Daoy (cell line): ENCODE measurements around the gene RABL2A. TPM values are rescaled to one million over a fixed set of nuclear protein-coding genes. Genes with fewer than 3 reads are reported as not detected.
"Not testable (repeated sequence)": the region's sequence is repeated elsewhere in the genome, so short reads cannot be mapped to it uniquely, and the experiment has no call there.

Experiments used
- DNase-seq: peaks from one replicate; pipeline ENCODE4 v3.0.0-alpha.2; 2015; ENCODE audit warnings: low read depth
- total RNA-seq: library from RNA; depleted of rRNA; stranded (reverse); fragments of >200 nt; shearing (Covaris generic); gene quantifications from 2 replicates; pipeline ENCODE4 v1.2.3, GENCODE V29; 2014; rRNA removed

Gene RABL2A
- total RNA-seq, 1 experiment from 2014 or later = 2.1 TPM

GRCh38 chr2:113685471-113685870 lies 58.4 kb downstream of the RABL2A start:
- no peak for DNase-seq

DNA sequence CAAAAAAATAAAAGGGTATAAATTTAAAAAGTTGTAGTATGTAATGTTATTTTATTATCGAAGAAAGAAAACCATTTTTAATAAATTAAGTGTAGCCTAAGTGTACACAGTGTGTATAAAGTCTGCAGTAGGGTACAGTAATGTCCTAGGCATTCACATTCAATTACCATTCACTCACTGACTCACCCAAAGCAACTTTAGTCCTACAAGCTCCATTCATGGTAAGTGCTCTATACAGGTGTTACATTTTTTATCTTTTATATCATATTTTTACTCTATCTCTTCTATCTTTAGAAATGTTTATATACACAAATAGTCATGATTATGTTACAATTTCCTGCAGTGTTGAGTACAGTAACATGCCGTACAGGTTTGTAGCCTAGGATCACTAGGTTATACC lies 59.5 kb downstream of the RABL2A start:
- no peak for DNase-seq

- DNase-seq = not testable (repeated sequence)
Measured at GRCh38 chr2:113690871-113691270, 63.8 kb downstream of the RABL2A start.

Other genes starting within 250 kb of the RABL2A start
- gene ZNG1B, start 189.6 kb upstream of the RABL2A start, total RNA-seq = 42.5 and 58.1 TPM in 2 replicates
- gene FOXD4L1, start 128.6 kb upstream of the RABL2A start, total RNA-seq = 0.11 TPM in 1 of 2 replicates, not detected in the other
- gene SLC35F5, start 129.4 kb downstream of the RABL2A start, total RNA-seq = 49.8 and 50.1 TPM in 2 replicates